ENCODE results near the gene LY6G5C.

The LY6G5C gene

GRCh38 chr6:31680226-31681134 lies at the start of gene LY6G5C:
Gene LY6G5C (minus strand): TSS chr6:31681067. CDS start chr6:31680373, 694 bp downstream.
- DNase-seq, result peak; percentile 74

DNA sequence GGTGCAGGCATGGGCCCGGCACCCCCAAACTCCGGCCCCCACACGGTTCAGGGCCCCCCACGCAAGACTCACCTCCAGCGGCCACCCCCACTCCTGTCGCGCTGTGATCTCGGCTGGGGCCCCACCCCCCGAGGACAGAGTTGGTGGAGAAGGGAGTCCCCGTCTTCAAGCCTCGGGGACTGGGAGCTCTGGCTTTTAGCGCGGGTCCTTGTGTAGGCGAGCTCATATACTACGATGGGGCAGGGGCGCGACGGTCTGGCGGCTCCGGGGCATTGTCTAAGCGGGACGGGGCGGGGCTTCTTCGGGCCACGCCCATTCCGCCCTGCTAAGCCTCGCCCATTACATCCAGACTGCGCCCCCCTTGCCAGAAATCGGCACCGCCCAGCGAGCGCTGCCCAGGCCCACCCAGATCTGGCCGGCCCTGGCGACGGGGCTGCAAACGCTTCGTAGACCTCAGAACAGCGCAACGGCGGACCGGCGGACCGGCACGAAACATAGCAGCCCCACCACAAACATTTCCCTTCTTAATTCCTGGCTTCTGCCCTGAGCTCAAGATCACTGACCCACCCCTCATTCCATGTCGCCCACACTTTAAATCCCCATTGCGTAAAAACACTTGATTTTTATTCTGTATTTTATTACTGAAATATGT lies 49.2 kb upstream of the LY6G5C start:
- DNase-seq, result no peak

- no peak for DNase-seq
Measured at GRCh38 chr6:31729515-31729978, 48.7 kb upstream of the LY6G5C start.

- DNase-seq, result no peak
Measured at GRCh38 chr6:31728767-31729514, 48.1 kb upstream of the LY6G5C start, which contains the start of gene DDAH2. Gene DDAH2 (minus strand): TSS chr6:31729299. CDS start chr6:31729161, 138 bp downstream.

DNA sequence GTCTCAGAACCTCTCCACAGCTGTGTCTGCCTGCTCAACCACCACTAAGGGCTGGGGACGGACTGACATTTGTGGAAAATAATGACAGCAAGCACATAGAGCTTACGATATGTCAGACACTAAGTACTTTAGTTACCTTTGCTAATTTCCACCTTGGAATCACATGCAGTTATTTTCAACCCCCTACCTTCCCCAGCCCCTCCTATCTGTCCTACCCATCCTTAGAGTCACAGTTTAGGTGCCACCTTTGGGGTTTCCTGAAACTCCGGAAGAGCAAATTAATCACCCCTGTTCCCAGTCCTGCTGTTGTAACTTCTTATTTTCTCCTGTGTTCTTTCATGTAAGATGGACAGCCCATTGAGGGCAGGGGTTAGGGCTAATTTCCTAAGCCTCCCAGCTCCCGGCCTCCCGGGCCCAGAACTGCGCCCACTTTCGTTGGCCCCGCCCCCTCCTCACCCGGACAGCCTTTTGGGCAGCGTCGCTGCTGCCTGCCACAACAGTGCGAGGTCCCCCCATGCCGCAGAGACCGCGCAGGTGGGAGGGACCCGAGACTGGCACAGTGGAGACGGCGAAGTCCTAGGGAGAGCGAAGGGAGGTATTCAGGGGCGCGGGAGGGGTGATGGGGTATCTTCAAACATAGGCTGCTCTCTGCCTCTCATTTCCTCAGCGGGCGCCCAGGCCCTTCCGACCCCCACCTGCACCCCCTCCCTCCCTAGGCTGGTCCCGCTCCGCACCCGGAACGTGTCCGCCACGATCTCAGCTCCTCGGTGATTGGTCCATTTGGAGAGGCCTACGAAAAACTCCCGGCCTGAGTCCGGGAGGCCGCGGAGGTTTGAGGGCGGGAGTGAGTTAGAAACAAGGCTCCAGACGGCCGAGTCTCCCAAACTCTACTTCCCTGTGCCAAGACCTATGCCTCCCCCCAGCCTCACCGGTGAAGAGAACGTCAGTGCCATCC lies 47.1 kb upstream of the LY6G5C start:
- DNase-seq, result no peak

DNA sequence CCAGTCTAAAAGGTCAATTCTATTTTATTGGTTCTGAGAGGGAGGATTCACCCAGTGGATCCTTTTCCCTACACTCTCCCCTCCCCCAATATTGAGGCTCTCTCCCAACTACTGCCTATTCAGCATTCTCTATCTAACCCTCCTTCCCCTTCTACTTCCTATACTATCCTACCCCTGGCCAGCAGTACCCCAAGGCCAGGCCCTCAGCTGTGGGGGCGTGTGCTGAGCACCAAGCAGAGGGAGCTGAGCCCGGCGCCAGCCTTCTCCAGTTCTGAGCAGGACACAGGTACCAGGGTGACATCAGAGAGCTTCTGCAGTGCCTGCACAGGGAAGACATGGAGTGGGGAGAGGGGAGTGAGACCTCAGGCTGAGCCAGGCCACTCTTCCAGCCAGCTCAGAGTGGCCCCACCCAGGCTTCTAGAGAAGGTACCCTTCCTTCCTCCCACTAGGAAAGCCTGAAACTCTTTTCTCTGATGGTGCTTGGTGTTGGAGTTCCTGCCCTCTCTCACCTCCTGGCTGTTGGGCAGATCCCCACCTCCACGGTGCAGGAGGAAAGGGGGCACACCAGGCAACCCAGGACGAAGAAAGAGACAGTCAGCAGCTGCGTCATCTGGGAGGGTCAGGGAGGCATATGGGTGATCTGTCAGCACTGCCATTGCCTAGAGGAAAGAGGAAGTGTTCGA lies 46.3 kb upstream of the LY6G5C start:
- no peak for DNase-seq

DNA sequence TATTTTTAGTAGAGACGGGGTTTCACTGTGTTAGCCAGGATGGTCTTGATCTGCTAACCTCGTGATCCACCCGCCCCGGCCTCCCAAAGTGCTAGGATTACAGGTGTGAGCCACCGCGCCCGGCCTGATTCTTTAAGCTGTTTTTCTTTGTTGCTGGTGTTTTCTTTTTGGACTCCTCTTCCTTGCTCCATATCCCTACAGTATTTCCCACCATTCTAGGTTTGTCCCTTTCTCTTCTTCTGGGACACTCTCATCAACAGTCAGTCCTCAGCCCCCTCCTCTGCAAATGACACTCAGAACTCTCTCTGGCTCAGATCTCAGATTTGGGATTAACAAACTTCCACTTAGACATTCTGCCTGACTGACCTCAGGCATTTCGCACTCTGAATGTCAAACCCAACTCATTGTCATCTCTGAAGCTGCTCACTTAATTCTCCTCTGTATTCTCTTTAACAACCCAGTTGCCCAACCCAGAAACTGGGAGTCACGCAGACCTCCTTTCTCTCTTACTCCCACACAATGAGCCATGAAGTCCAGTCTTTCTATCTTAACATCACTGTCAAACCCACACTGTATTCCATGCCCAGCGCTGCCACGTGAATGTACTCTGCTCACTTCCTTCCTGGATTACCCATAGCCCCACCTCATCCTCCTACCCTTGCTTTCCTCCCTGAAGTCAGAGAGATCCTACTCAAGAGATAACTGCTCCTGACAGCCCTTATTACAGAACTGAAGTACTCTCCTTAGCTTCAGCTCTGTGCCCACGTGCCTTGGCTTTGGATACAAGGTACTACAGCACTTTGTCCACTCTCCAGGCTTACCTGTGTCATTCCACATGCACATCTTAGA lies 44.9 kb upstream of the LY6G5C start:
- DNase-seq, result no peak

GRCh38 chr6:31723980-31724691 lies 43.3 kb upstream of the LY6G5C start:
- no peak for DNase-seq

DNA sequence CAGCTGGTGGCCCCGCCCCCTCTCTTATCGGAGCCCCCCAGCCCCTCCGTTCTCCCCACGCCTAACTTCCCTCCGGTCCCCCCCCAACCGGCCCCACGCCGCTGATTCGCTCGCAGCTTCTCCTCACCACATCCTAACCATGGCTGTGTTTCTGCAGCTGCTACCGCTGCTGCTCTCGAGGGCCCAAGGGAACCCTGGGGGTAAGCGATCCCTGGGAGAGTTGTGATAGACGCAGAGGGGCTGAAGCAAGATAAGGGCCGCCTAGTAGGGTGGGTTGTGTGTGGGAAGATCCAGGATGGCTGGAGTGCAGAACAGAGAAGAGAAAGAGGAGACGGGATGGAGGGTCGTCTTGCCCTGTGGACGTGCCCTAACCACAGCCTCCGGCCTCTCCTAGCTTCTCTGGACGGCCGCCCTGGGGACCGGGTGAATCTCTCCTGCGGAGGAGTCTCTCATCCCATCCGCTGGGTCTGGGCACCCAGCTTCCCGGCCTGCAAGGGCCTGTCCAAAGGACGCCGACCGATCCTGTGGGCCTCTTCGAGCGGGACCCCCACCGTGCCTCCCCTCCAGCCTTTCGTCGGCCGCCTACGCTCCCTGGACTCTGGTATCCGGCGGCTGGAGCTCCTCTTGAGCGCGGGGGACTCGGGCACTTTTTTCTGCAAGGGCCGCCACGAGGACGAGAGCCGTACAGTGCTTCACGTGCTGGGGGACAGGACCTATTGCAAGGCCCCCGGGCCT lies 42.5 kb upstream of the LY6G5C start, which contains the start of gene MPIG6B:
Gene MPIG6B (plus strand): TSS at position 129 of the 735 bp plus-strand sequence. CDS start 11 bp downstream, at position 140.
- DNase-seq, result no peak

DNA sequence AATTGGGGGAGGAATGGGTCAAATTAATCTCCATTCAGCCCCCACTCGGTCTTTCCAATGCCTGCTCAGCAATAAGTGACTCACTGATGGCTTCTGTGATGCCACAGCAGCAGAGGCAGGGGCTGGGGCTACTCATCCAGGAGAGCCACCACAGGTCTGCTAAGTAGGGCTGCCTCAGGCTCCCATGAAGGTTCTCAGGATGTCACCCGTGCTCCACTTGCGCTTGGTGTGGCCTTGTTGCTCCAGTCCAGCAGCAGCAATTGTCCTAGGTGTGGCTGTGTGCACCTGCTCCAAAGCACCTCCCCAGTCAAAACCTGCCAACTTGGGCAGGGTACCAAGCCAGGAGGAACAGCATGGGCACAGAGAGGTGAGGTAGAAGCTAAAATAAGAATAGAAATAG lies 41.3 kb upstream of the LY6G5C start:
- DNase-seq, result no peak

GRCh38 chr6:31721351-31722020 lies 40.6 kb upstream of the LY6G5C start, which contains the start of gene LY6G6C:
Gene LY6G6C (minus strand): TSS chr6:31721746. CDS start chr6:31721679, 67 bp downstream.
- no peak for DNase-seq

DNA sequence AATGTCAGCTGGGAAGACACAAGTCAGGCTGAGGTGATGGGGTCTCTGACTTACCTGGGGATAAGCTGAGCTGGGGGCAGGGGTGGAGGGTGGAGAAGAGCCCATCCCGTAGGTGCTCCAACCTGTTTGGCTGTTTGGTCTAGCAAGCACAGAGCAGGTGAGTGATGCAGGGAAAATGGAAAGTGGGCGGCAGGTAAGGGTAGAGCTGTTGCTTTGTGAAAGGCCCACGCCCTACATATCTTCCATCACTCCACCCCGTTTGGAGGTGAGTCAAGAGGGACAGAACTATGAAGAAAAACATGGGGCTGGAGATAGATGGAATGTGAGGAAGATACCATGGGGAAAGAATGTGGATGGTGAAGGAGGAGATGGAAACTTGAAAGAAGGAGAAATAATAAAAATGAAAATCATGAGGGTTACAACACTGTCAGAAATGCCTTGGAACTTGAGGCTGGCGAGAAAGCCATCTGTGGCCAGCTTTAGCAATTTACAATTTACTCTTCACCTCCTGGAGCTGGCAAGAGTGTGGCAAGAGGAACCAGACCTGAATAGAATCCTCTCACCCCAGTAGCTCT lies 39.4 kb upstream of the LY6G5C start:
- no peak for DNase-seq

- DNase-seq, result no peak
Measured at GRCh38 chr6:31719001-31719400, 38.1 kb upstream of the LY6G5C start.

DNA sequence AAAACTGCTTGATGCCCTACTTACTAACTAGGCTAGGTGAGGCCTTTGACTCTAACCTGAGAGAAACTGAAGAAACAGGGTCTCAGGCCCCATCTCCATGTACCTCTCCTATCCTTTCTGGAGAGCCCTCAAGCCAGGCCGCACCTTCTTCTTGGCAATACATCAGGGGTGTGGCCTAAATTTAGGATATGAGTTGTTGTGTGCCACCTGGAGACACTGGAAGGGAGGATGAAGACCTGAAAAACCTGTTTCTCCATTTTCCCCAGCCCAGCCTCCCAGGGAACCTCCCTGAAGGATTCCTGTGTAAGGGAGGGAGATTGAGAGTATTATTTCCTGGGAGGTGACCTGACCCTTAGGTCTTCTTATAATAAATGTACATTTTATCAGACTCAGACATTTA lies 37.4 kb upstream of the LY6G5C start:
- no peak for DNase-seq

GRCh38 chr6:31717499-31718222 lies 36.8 kb upstream of the LY6G5C start:
- DNase-seq, result no peak

DNA sequence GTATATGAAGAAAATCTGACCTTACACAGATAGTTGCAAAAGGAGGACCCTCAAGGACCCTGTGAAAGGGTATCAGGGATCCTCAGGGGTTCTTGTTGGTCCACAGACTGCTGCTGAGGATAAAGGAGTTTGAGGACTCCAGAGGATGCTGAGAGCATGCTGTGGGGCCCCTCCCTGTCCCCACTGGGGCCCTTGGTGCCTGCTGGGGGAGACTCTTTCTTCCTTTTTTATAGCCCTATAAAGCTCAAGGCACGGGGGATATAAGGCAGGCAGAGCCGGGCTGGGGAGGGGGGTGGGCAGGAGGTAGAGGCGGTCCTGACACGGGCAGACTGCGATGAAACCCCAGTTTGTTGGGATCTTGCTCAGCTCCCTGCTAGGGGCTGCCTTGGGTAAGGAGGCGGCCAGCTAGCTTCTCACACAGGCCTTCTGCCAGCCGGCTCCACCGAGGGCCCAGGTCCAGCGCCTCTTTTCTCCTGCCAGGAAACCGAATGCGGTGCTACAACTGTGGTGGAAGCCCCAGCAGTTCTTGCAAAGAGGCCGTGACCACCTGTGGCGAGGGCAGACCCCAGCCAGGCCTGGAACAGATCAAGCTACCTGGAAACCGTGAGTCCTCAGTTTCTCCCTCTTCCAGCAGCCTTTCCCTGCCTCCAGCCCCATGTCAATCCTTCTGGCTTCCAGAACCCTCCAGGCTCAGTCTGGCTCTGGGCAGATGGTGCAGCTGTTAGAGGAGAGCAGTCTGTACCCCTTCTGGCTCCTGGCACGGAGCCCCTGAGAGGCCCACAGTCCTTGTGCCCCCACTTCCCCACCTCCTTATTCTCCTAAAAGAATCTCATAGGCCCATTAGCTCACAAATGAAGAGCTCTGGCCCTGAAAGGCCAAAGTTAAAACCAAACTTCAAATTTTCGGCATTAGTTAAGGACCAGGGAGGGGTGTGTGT lies 34.4 kb upstream of the LY6G5C start, which contains the start of gene LY6G6D:
Gene LY6G6D (plus strand): TSS at position 327 of the 937 bp plus-strand sequence. CDS start 8 bp downstream, at position 335.
- no peak for DNase-seq
